NCI-H524 treated with DMSO at 0.1 percent for 48 hours (cell line): Measurements from ENCODE around the gene LRP2.
"Not testable (repeated sequence)": the region's sequence is repeated elsewhere in the genome, so short reads cannot be mapped to it uniquely, and the experiment has no call there.

ENCODE experiments used
- DNase-seq: peaks from one replicate; lab custom pipeline; 2025; lab: John Stamatoyannopoulos, UW

Gene LRP2

GRCh38 chr2:169348321-169349024 is 13.9 kb downstream of the LRP2 start:
- no peak for DNase-seq

- no peak for DNase-seq
Measured at GRCh38 chr2:169345486-169346437, 16.6 kb downstream of the LRP2 start.

GRCh38 chr2:169344736-169345485 is 17.4 kb downstream of the LRP2 start:
- no peak for DNase-seq

- no peak for DNase-seq
Measured at GRCh38 chr2:169343202-169343601, 19.1 kb downstream of the LRP2 start.

GRCh38 chr2:169339657-169340056 is 22.7 kb downstream of the LRP2 start:
- no peak for DNase-seq

GRCh38 chr2:169336695-169337094 is 25.6 kb downstream of the LRP2 start:
- no peak for DNase-seq

GRCh38 chr2:169330555-169331198 is 31.7 kb downstream of the LRP2 start:
- DNase-seq, result no peak

- no peak for DNase-seq
Measured at GRCh38 chr2:169329688-169330554, 32.4 kb downstream of the LRP2 start.

GRCh38 chr2:169328785-169329184 is 33.5 kb downstream of the LRP2 start:
- no peak for DNase-seq

- DNase-seq, result not testable (repeated sequence)
Measured at GRCh38 chr2:169327837-169328236, 34.5 kb downstream of the LRP2 start.

GRCh38 chr2:169325886-169326285 is 36.4 kb downstream of the LRP2 start:
- DNase-seq, result not testable (repeated sequence)

- DNase-seq, result no peak
Measured at GRCh38 chr2:169324581-169325260, 37.6 kb downstream of the LRP2 start.

- no peak for DNase-seq
Measured at GRCh38 chr2:169323841-169324240, 38.5 kb downstream of the LRP2 start.

- DNase-seq, result no peak
Measured at GRCh38 chr2:169320561-169320960, 41.8 kb downstream of the LRP2 start.

- DNase-seq, result no peak
Measured at GRCh38 chr2:169315357-169315756, 47.0 kb downstream of the LRP2 start.

GRCh38 chr2:169308349-169308748 is 54.0 kb downstream of the LRP2 start:
- not testable (repeated sequence) for DNase-seq

GRCh38 chr2:169304689-169305088 is 57.6 kb downstream of the LRP2 start:
- DNase-seq, result not testable (repeated sequence)

GRCh38 chr2:169303579-169304305 is 58.6 kb downstream of the LRP2 start:
- no peak for DNase-seq

- no peak for DNase-seq
Measured at GRCh38 chr2:169302364-169302763, 60.0 kb downstream of the LRP2 start.
